SK-N-MC (cell line): ENCODE data around the gene RASSF10.

Source experiments
- EZH2 ChIP-seq: fragments of 200-600 bp; sonication (generic); IDR thresholded peaks from one replicate; pipeline ENCODE4 v1.6.1; 2017; ENCODE audit warnings: antibody characterized with exemption
- FOXP2 ChIP-seq: optimal IDR thresholded peaks from 2 replicates; pipeline ENCODE3; 2011; ENCODE audit warnings: mild to moderate bottlenecking, moderate library complexity; ENCODE audit not compliant: insufficient read depth; ENCODE audit errors: extremely low read length, control extremely low read depth
- POLR2AphosphoS5 ChIP-seq: IDR thresholded peaks from 2 replicates; pipeline ENCODE4 v1.6.1; 2012; ENCODE audit warnings: mild to moderate bottlenecking, low read depth, low read length, borderline replicate concordance

DNA sequence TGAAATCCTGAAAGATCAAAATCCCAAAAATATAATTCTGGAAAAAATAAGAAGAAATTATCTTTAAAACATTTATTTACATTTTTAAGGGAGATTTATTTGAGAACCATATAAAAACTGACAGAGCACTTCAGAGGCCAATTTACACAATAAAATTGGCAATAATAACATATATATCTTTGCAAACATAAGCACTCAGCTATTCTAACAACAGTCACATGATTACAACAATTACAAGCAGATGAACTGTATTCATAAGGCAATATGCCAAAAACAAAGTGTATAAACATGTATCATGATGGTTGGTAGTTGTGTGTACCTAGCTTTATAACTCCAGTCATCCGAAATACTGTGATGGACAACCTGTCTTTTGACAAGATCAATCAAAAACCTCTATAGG is 17.7 kb upstream of the RASSF10 start:
- TF ChIP-seq FOXP2 (no peak), EZH2 (no peak), POLR2AphosphoS5 (no peak)
